Vagina (tissue), 2 donors: Measurements from ENCODE around the gene AKR1B15.

Source experiments
- CTCF ChIP-seq, 3 experiments: fragments of 450-650 bp in 2 of 3; fragments of 200-600 bp in 1 of 3; sonication (generic) in 1 of 3; IDR thresholded peaks; one replicate each; pipeline ENCODE4 v1.5.1; 2017 to 2019; ENCODE audit warnings: antibody characterized with exemption in 3 of 3, mild to moderate bottlenecking in 2 of 3, moderate library complexity in 2 of 3
- POLR2A ChIP-seq, 2 donors: fragments of 450-650 bp; IDR thresholded peaks; one replicate each; pipeline ENCODE4 v1.6.1; 2017; ENCODE audit warnings: antibody characterized with exemption in 2 of 2, mild to moderate bottlenecking in 2 of 2, moderate library complexity in 2 of 2
- POLR2AphosphoS5 ChIP-seq, 2 donors: sonication (generic); formaldehyde crosslinking; IDR thresholded peaks; one replicate each; pipeline ENCODE4 v1.9.0; 2017; ENCODE audit warnings: antibody characterized with exemption in 2 of 2, mild to moderate bottlenecking in 2 of 2, low read depth in 1 of 2; ENCODE audit not compliant: insufficient read depth in 1 of 2

DNA sequence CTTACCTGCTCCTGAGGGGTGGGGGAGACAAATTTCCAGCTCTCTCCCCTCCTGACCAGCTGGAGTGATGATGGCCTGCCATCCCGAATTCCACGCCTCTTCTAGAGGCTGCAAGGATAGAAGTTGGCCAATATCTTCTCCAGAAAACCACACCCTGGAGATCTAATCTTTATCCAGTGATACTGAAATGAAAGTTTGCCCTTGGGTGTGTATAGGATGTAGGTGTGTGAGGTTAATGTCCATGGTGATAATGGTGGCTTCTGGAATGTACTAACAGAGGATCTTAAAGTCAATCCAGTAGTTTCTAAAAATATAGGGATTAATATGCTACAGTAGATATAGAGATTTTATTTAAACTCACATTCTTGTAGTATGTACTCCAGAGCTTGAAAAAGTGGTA lies 22.2 kb downstream of the AKR1B15 start:
- TF ChIP-seq POLR2A (IDR thresholded peaks at IDR 0.05) (no peak), CTCF (IDR thresholded peaks at IDR 0.05) (no peak), POLR2AphosphoS5 (IDR thresholded peaks at IDR 0.05; ENCODE audit: insufficient read depth in 1 of 2, low read depth in 1 of 2) (no peak)
